Gastrocnemius medialis (tissue), 4 donors: ENCODE data around the gene CNDP1. TPM values are rescaled to one million over a fixed set of nuclear protein-coding genes. Genes with fewer than 3 reads are reported as not detected.

Experiments
- ATAC-seq, 2 donors: fragments of 150-250 bp; one replicate each; pipeline ENCODE4 v1.9.1; 2016
- DNase-seq, 2 donors: peaks; one replicate each; pipeline ENCODE4 v3.0.0-alpha.2; 2019
- H3K27ac ChIP-seq, 4 donors: fragments of 200-600 bp; sonication (generic); 1 replicate in 1 of 4; 2 replicates in 3 of 4; pipeline ENCODE4 v1.5.1; 2016 to 2018; ENCODE audit warnings: mild to moderate bottlenecking in 2 of 4, moderate library complexity in 1 of 4
- H3K27me3 ChIP-seq, 3 donors: fragments of 200-600 bp; sonication (generic) in 2 of 3; 1 replicate in 1 of 3; 2 replicates in 2 of 3; pipeline versions ENCODE4 v1.5.1 to v1.6.0; 2016 to 2019; ENCODE audit warnings: mild to moderate bottlenecking in 1 of 3, moderate library complexity in 1 of 3
- H3K36me3 ChIP-seq, 2 donors: fragments of 200-600 bp; sonication (generic) in 1 of 2; one replicate each; pipeline ENCODE4 v1.5.1; 2017 to 2018
- H3K4me1 ChIP-seq, 2 donors: fragments of 200-600 bp; sonication (generic) in 1 of 2; one replicate each; pipeline ENCODE4 v1.5.1; 2016 to 2017; ENCODE audit warnings: mild to moderate bottlenecking in 2 of 2
- H3K4me3 ChIP-seq, 4 donors: fragments of 200-600 bp; sonication (generic) in 3 of 4; 1 replicate in 1 of 4; 2 replicates in 3 of 4; pipeline ENCODE4 v1.5.1; 2016 to 2019; ENCODE audit warnings: mild to moderate bottlenecking in 2 of 4
- H3K9me3 ChIP-seq, 3 donors: fragments of 200-600 bp; sonication (generic) in 2 of 3; 1 replicate in 1 of 3; 2 replicates in 2 of 3; pipeline ENCODE4 v1.5.1; 2016 to 2019
- POLR2A ChIP-seq, 2 donors: fragments of 450-650 bp; IDR thresholded peaks; one replicate each; pipeline ENCODE4 v1.6.1; 2017; ENCODE audit warnings: antibody characterized with exemption in 2 of 2, mild to moderate bottlenecking in 2 of 2, moderate library complexity in 2 of 2
- in situ Hi-C, 4 donors: fragments of 200-750 bp; cut with MboI; loops; one replicate each; pipeline versions ENCODE4 v1.15.0 to v1.8.0; 2017; ENCODE audit warnings: low sequenced_read_pairs in 4 of 4
- intact Hi-C: fragments of 100-400 bp; cut with DNase I; formaldehyde crosslinking; loops from one replicate; pipeline ENCODE4 v1.15.1; 2023; ENCODE audit warnings: low total_unique reads
- total RNA-seq, 4 donors: library from RNA; depleted of rRNA; stranded (reverse); fragments of >200 nt; gene quantifications; one replicate each; pipeline versions ENCODE4 v1.1.0 to v1.2.3, GENCODE V29; 2016
- TF ChIP-seq, protein P1 (sequence below), 5 experiments: fragments of 450-650 bp in 3 of 5; fragments of 200-600 bp in 2 of 5; sonication (generic) in 2 of 5; IDR thresholded peaks in 4 of 5; conservative IDR thresholded peaks in 1 of 5; 1 replicate in 4 of 5; 2 replicates in 1 of 5; pipeline ENCODE4 v1.5.1; 2016 to 2019; ENCODE audit warnings: antibody characterized with exemption in 5 of 5, mild to moderate bottlenecking in 3 of 5, moderate library complexity in 3 of 5

CNDP1 gene
- total RNA-seq, 4 donors from 2014 or later = not detected

DNA sequence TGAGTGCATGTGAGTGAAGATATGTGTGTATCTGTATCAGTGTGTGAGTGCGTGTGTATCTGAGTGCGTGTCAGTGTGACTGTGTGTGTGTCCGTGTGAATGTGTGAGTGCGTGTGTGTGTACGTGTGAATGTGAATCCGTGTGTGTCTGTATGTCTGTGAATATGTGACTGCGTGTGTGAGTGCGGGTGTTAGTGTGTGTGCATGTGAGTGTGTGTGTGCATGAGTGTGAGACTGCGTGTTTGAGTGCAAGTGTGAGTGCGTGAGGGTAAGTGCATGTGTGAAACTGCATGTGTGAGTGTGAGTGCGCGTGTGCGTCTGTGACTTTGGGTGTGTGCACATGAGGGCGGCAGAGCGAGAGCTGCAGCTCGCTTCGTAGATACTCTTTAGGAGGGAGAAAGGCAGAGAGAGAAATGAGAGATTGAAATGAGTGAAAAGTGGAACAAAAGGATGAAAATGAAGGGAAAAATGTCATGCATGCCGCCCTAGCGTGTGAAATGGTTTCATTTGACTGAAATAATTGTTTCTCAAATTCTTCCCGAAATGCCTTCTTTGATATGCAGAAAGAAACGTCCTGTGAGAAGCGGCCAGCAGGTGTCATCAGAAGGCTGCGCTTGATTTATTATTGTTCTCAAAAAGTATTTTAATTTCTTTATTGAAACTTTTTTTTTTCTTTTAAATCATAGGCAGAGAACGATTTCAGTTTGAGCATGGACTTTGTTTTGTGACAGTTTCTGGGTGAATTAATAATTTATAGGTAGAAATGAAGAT lies 88.9 kb downstream of the CNDP1 start:
- Histone ChIP-seq H3K9me3 (no peaks in the 10 kb centered on the region), H3K4me3 (no peak overlapping the region), H3K27ac (no peak overlapping the region), H3K27me3 (no peaks in the 10 kb centered on the region), H3K36me3 (no peaks in the 10 kb centered on the region), H3K4me1 (no peaks in the 10 kb centered on the region)
- ATAC-seq (no peak), DNase-seq (no peak)
- in situ Hi-C loops = no loop called here
- TF ChIP-seq POLR2A (IDR thresholded peaks at IDR 0.05) = no peak
- TF ChIP-seq, protein P1, sequence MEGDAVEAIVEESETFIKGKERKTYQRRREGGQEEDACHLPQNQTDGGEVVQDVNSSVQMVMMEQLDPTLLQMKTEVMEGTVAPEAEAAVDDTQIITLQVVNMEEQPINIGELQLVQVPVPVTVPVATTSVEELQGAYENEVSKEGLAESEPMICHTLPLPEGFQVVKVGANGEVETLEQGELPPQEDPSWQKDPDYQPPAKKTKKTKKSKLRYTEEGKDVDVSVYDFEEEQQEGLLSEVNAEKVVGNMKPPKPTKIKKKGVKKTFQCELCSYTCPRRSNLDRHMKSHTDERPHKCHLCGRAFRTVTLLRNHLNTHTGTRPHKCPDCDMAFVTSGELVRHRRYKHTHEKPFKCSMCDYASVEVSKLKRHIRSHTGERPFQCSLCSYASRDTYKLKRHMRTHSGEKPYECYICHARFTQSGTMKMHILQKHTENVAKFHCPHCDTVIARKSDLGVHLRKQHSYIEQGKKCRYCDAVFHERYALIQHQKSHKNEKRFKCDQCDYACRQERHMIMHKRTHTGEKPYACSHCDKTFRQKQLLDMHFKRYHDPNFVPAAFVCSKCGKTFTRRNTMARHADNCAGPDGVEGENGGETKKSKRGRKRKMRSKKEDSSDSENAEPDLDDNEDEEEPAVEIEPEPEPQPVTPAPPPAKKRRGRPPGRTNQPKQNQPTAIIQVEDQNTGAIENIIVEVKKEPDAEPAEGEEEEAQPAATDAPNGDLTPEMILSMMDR (IDR thresholded peaks at IDR 0.05 in 4 of 5, conservative IDR thresholded peaks at IDR 0.05 in 1 of 5) = peak in 4 of 5 experiments; percentile 12 to 49 (median 26)
- intact Hi-C loops = loop anchor here (5.0 kb wide), 1 partner anchor 1724 kb away; no protein-coding TSS in a partner anchor

DNA sequence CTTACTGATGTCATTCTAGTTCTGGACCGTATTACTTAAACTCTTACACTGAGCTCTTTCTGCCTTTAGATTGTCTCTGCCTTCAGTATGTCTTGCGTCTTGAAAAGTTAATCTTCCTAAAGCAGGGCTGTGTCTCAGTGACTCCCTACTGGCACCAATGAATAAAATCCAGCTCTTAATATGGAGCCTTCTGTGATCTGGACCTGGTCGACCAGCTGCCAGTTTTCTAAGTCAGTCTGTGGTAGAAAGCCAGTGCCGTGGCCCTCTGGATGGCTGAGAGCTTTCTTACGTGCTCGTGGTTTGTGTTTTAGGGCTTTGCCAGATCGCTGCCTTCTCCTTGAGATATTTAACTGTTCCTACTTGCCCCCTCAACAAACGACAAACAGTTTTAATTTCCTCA lies 90.2 kb downstream of the CNDP1 start:
- Histone ChIP-seq H3K4me1 (no peaks in the 10 kb centered on the region), H3K4me3 (no peak overlapping the region), H3K27ac (no peak overlapping the region), H3K9me3 (no peaks in the 10 kb centered on the region), H3K27me3 (no peaks in the 10 kb centered on the region), H3K36me3 (no peaks in the 10 kb centered on the region)
- in situ Hi-C loops = no loop called here
- intact Hi-C loops = loop anchor here (5.0 kb wide), 1 partner anchor 1723 kb away; no protein-coding TSS in a partner anchor
- DNase-seq (no peak), ATAC-seq (no peak)
- TF ChIP-seq, protein P1 (IDR thresholded peaks at IDR 0.05 in 4 of 5, conservative IDR thresholded peaks at IDR 0.05 in 1 of 5) = no peak
- no peak for TF ChIP-seq POLR2A (IDR thresholded peaks at IDR 0.05)

DNA sequence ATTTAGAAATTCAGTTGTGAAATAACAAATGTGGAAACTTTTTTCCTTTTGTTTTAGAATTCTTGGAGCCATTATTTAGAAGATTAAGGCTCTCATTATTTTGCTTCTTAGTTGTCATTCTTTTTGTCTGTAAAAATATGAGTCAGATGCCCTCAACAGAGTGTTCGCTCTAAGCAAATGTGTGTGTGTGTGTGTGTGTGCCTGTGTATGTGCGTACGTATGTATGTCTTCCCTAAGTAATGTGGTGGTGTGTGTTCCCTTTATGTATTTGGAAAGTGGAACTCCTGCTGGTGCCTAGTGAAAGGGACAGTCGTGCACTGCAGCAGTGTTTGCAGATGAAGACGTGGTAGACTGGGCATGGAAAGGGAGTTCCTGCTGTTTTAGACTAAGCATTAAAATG lies 90.9 kb downstream of the CNDP1 start:
- DNase-seq (no peak), ATAC-seq (no peak)
- TF ChIP-seq POLR2A (IDR thresholded peaks at IDR 0.05) = no peak
- TF ChIP-seq, protein P1 (IDR thresholded peaks at IDR 0.05 in 4 of 5, conservative IDR thresholded peaks at IDR 0.05 in 1 of 5) = no peak
- Histone ChIP-seq H3K9me3 (no peaks in the 10 kb centered on the region), H3K36me3 (no peaks in the 10 kb centered on the region), H3K27ac (no peak overlapping the region), H3K4me3 (no peak overlapping the region), H3K4me1 (no peaks in the 10 kb centered on the region), H3K27me3 (no peaks in the 10 kb centered on the region)
- in situ Hi-C loops (no loop called here), intact Hi-C loops (no loop called here)

DNA sequence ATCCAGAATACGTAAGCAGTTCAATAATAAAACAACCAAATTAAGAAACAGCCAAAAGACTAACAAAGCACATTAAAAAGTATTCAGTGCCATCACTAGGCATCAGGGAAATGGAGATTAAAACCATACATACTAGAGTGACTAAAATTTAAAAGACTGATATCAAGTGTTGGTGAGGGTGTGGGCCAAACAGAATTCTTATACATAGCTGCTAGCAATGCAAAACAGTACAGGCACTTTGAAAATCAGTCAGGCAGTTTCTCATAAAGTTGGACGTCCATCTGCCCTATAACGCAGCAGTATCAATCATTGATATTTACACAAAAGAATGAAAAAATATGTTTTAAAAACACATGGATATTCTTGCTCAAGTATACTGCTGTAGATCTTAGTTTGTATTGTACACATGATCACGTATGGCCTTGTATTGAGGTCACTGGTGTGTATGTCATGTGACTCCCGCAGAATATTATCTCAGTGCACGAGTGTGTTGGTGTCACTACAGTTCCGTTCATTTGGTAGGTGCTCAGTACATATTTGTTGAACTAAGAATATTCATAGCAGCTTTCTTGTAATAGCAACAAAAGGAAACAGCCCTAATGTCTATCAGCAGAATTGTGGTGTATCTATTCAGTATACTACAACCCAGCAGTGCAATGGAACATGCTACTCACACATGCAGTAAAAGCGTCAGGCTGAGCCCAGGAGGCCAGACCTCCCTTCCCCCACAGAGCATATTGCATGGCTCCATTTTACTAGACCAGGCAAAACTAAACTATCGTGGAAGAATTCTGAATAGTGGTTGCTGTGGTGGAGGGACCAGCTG lies 92.0 kb downstream of the CNDP1 start:
- Histone ChIP-seq H3K4me3 (no peak overlapping the region), H3K4me1 (no peaks in the 10 kb centered on the region), H3K27me3 (no peaks in the 10 kb centered on the region), H3K27ac (no peak overlapping the region), H3K9me3 (no peaks in the 10 kb centered on the region), H3K36me3 (peaks cover 0 to 1% of the 10 kb centered on the region in 2 donors)
- DNase-seq (no peak), ATAC-seq (no peak)
- TF ChIP-seq POLR2A (IDR thresholded peaks at IDR 0.05) = no peak
- TF ChIP-seq, protein P1 (IDR thresholded peaks at IDR 0.05 in 4 of 5, conservative IDR thresholded peaks at IDR 0.05 in 1 of 5) = no peak
- intact Hi-C loops (no loop called here), in situ Hi-C loops (no loop called here)
